ENCODE measurements around the gene PDLIM3.

The PDLIM3 gene

DNA sequence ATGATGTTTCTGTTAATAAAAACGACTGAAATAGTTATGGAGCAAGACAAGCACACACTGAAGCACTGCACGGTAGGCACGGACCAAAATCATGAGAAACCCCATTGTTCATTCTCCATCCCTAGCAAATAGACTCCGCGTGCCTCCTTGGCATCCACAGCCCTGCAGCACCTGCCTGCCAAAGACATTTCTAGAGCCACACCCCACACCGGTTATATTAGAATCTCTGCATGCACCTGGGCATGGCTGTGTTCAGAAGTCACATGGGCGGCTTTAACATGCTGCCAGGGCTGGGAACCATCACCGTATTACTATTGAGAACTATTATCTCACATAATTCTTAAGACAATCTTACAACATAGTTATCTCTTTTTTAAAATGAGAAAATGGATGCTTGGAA is 5.9 kb downstream of the PDLIM3 start:
- H2AFZ ChIP-seq (ENCODE audit: low read length) = no peak overlapping the region
- peaks cover 0 to 2% of the 10 kb centered on the region in 2 donors for H3K4me1 ChIP-seq (ENCODE audit: control insufficient read depth in 2 of 2, insufficient read depth in 1 of 2, low read depth in 1 of 2, low read length in 2 of 2)
- H3K4me3 ChIP-seq (ENCODE audit: low read length in 2 of 2) = no peak overlapping the region
- H3K18ac ChIP-seq (ENCODE audit: low read length) = no peak overlapping the region
- H3K79me1 ChIP-seq (ENCODE audit: low read depth, low read length) = no peaks in the 10 kb centered on the region
- no peak overlapping the region for H3K4ac ChIP-seq (ENCODE audit: low read length)
- H4K8ac ChIP-seq (ENCODE audit: low read depth, low read length) = no peak overlapping the region
- H2BK5ac ChIP-seq (ENCODE audit: low read length) = no peak overlapping the region
- no peak overlapping the region for H2BK120ac ChIP-seq (ENCODE audit: low read depth, low read length)
- no peak overlapping the region for H2BK15ac ChIP-seq (ENCODE audit: low read length)
- no peak overlapping the region for H3K9ac ChIP-seq (ENCODE audit: low read depth, low read length, poor library complexity)
- no peak overlapping the region for H2AK5ac ChIP-seq (ENCODE audit: low read depth, low read length)
- H3K27me3 ChIP-seq (ENCODE audit: control insufficient read depth in 3 of 3, insufficient read depth in 3 of 3, low read depth in 1 of 3, low read length in 3 of 3) = peaks cover 0 to 77% (median 0%) of the 10 kb centered on the region in 3 experiments
- no peak overlapping the region for H3K14ac ChIP-seq (ENCODE audit: low read length)
- no peak overlapping the region for H4K91ac ChIP-seq (ENCODE audit: low read depth, low read length, poor library complexity)
- no peak overlapping the region for H3K4me2 ChIP-seq (ENCODE audit: insufficient read depth, low read length, poor library complexity, severe bottlenecking)
- H3K23ac ChIP-seq (ENCODE audit: low read depth, low read length, poor library complexity) = no peak overlapping the region
- H3K36me3 ChIP-seq (replicated peaks in 1 of 2; ENCODE audit: control insufficient read depth in 2 of 2, insufficient read depth in 2 of 2, low read length in 2 of 2) = no peaks in the 10 kb centered on the region
- no peak overlapping the region for H3K27ac ChIP-seq (replicated peaks; ENCODE audit: low read length)
- no CpG with 5 or more reads among the region's 8 CpGs for WGBS, 2 donors (ENCODE audit: extremely low coverage in 2 of 2, insufficient read length in 2 of 2, insufficient replicate concordance in 1 of 2)
- DNase-seq (ENCODE audit: low spot score) = no peak
- peaks cover 0 to 3% of the 10 kb centered on the region in 2 donors for H3K9me3 ChIP-seq (replicated peaks in 1 of 2; ENCODE audit: control insufficient read depth in 2 of 2, insufficient read depth in 1 of 2, low read depth in 1 of 2, low read length in 2 of 2)
- no peak overlapping the region for H2BK12ac ChIP-seq (ENCODE audit: low read length)

DNA sequence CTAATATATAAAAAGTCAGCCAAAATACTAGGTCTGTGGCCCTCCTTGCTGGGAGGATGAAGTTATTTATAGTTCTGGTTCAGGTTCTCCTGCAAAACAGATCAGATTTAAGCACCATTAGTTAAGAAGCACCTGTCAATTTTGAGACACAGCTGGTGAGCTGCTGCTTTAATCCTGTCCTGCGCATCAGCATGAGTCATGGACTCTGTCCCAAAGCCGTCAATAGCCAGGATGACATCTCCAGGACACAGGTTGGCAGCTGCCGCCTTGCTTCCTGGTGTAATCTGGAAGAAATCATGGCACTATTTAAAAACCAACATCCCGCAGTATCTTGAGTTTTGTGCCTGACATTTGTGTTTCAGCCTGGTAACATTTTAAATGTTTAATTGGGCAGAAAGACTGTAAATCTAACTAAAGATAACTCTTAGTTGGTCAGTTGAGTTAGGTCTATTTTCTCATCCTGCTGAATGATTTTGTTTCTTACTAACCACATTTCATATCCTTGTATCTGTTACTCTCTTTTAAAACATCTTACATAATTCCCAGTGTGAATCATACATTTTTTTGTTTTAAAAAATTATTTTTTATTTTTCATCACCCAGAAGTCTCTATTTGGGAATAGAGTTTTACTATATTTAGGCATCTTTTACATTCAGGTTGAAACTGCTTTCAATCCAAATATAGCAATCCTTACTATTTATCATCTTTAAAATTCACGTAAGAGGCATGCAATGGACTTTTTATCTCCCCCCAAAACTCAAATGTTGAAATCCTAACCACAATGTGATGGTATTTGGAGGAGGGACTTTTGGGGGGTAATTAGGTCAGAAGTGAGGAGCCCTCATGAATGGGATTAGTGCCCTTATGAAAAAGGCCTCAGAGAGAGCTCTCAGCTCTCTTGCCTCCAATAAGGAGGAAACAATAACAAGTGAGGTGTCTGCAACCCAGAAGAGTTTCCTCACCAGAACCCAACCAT is 10.1 kb downstream of the PDLIM3 start:
- Histone ChIP-seq H3K4me3 (ENCODE audit: low read length in 2 of 2) (no peak overlapping the region), H3K4me1 (ENCODE audit: control insufficient read depth in 2 of 2, insufficient read depth in 1 of 2, low read depth in 1 of 2, low read length in 2 of 2) (no peaks in the 10 kb centered on the region), H4K8ac (ENCODE audit: low read depth, low read length) (no peak overlapping the region), H3K27ac (replicated peaks; ENCODE audit: low read length) (no peak overlapping the region), H3K9me3 (replicated peaks in 1 of 2; ENCODE audit: control insufficient read depth in 2 of 2, insufficient read depth in 1 of 2, low read depth in 1 of 2, low read length in 2 of 2) (peaks cover 0 to 3% of the 10 kb centered on the region in 2 donors), H2BK12ac (ENCODE audit: low read length) (no peak overlapping the region), H3K36me3 (replicated peaks in 1 of 2; ENCODE audit: control insufficient read depth in 2 of 2, insufficient read depth in 2 of 2, low read length in 2 of 2) (no peaks in the 10 kb centered on the region), H3K4ac (ENCODE audit: low read length) (no peak overlapping the region), H2BK5ac (ENCODE audit: low read length) (no peak overlapping the region), H3K27me3 (ENCODE audit: control insufficient read depth in 3 of 3, insufficient read depth in 3 of 3, low read depth in 1 of 3, low read length in 3 of 3) (peaks cover 0 to 40% (median 0%) of the 10 kb centered on the region in 3 experiments), H2BK15ac (ENCODE audit: low read length) (no peak overlapping the region), H3K23ac (ENCODE audit: low read depth, low read length, poor library complexity) (no peak overlapping the region), H2AFZ (ENCODE audit: low read length) (no peak overlapping the region), H3K18ac (ENCODE audit: low read length) (no peak overlapping the region), H2AK5ac (ENCODE audit: low read depth, low read length) (no peak overlapping the region), H4K91ac (ENCODE audit: low read depth, low read length, poor library complexity) (no peak overlapping the region), H3K14ac (ENCODE audit: low read length) (no peak overlapping the region), H3K4me2 (ENCODE audit: insufficient read depth, low read length, poor library complexity, severe bottlenecking) (no peak overlapping the region), H2BK120ac (ENCODE audit: low read depth, low read length) (no peak overlapping the region), H3K79me1 (ENCODE audit: low read depth, low read length) (no peaks in the 10 kb centered on the region), H3K9ac (ENCODE audit: low read depth, low read length, poor library complexity) (no peak overlapping the region)
- no CpG with 5 or more reads among the region's 5 CpGs for WGBS, 2 donors (ENCODE audit: extremely low coverage in 2 of 2, insufficient read length in 2 of 2, insufficient replicate concordance in 1 of 2)
- DNase-seq (ENCODE audit: low spot score) = no peak

- H3K23ac ChIP-seq (ENCODE audit: low read depth, low read length, poor library complexity) = no peak overlapping the region
- no peaks in the 10 kb centered on the region for H3K36me3 ChIP-seq (replicated peaks in 1 of 2; ENCODE audit: control insufficient read depth in 2 of 2, insufficient read depth in 2 of 2, low read length in 2 of 2)
- no peak for DNase-seq (ENCODE audit: low spot score)
Observed at GRCh38 chr4:185523862-185524261, 11.4 kb downstream of the PDLIM3 start.

DNA sequence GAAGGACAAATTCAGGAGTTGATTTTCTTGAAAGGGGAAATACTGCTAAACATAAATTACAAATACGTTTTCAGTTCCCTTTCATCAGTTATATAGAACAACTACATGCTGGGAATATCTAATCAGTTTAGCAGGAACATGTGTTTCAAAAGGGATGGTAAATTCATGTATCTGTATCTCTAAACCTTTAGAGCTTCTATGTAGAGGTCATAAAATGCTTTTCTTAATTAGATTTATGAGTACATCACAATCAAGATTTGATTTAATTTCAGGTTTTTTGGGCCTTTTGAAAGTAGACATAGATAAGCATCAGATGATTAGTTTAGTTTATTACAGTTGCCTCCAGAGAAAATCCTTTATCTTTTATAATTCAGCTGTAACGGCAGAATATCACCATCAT is 12.9 kb downstream of the PDLIM3 start:
- no peak overlapping the region for H4K91ac ChIP-seq (ENCODE audit: low read depth, low read length, poor library complexity)
- DNase-seq (ENCODE audit: low spot score) = no peak
- no peak overlapping the region for H3K4me3 ChIP-seq (ENCODE audit: low read length in 2 of 2)
- no peak overlapping the region for H3K23ac ChIP-seq (ENCODE audit: low read depth, low read length, poor library complexity)
- H3K36me3 ChIP-seq (replicated peaks in 1 of 2; ENCODE audit: control insufficient read depth in 2 of 2, insufficient read depth in 2 of 2, low read length in 2 of 2) = no peaks in the 10 kb centered on the region
- no peak overlapping the region for H3K9ac ChIP-seq (ENCODE audit: low read depth, low read length, poor library complexity)
- peaks cover 0 to 3% of the 10 kb centered on the region in 2 donors for H3K9me3 ChIP-seq (replicated peaks in 1 of 2; ENCODE audit: control insufficient read depth in 2 of 2, insufficient read depth in 1 of 2, low read depth in 1 of 2, low read length in 2 of 2)
- peaks cover 0 to 19% (median 0%) of the 10 kb centered on the region in 3 experiments for H3K27me3 ChIP-seq (ENCODE audit: control insufficient read depth in 3 of 3, insufficient read depth in 3 of 3, low read depth in 1 of 3, low read length in 3 of 3)
- no CpG with 5 or more reads among the region's 2 CpGs for WGBS, 2 donors (ENCODE audit: extremely low coverage in 2 of 2, insufficient read length in 2 of 2, insufficient replicate concordance in 1 of 2)
- H3K27ac ChIP-seq (replicated peaks; ENCODE audit: low read length) = no peak overlapping the region
- H2BK5ac ChIP-seq (ENCODE audit: low read length) = no peak overlapping the region
- H2BK15ac ChIP-seq (ENCODE audit: low read length) = no peak overlapping the region
- H3K4me1 ChIP-seq (ENCODE audit: control insufficient read depth in 2 of 2, insufficient read depth in 1 of 2, low read depth in 1 of 2, low read length in 2 of 2) = no peaks in the 10 kb centered on the region
- H3K4ac ChIP-seq (ENCODE audit: low read length) = no peak overlapping the region
- H3K79me1 ChIP-seq (ENCODE audit: low read depth, low read length) = no peaks in the 10 kb centered on the region
- no peak overlapping the region for H2BK12ac ChIP-seq (ENCODE audit: low read length)
- no peak overlapping the region for H3K14ac ChIP-seq (ENCODE audit: low read length)
- no peak overlapping the region for H2AFZ ChIP-seq (ENCODE audit: low read length)
- no peak overlapping the region for H4K8ac ChIP-seq (ENCODE audit: low read depth, low read length)
- H3K18ac ChIP-seq (ENCODE audit: low read length) = no peak overlapping the region
- no peak overlapping the region for H3K4me2 ChIP-seq (ENCODE audit: insufficient read depth, low read length, poor library complexity, severe bottlenecking)
- H2BK120ac ChIP-seq (ENCODE audit: low read depth, low read length) = no peak overlapping the region
- no peak overlapping the region for H2AK5ac ChIP-seq (ENCODE audit: low read depth, low read length)

More at GRCh38 chr4:185523862-185524261, 11.4 kb downstream of the PDLIM3 start:
- Histone ChIP-seq H2BK15ac (ENCODE audit: low read length) (no peak overlapping the region), H3K9me3 (replicated peaks in 1 of 2; ENCODE audit: control insufficient read depth in 2 of 2, insufficient read depth in 1 of 2, low read depth in 1 of 2, low read length in 2 of 2) (peaks cover 0 to 3% of the 10 kb centered on the region in 2 donors), H2BK12ac (ENCODE audit: low read length) (no peak overlapping the region), H3K4ac (ENCODE audit: low read length) (peak overlapping the region; percentile 66), H2AFZ (ENCODE audit: low read length) (no peak overlapping the region), H3K4me1 (ENCODE audit: control insufficient read depth in 2 of 2, insufficient read depth in 1 of 2, low read depth in 1 of 2, low read length in 2 of 2) (no peaks in the 10 kb centered on the region), H2BK5ac (ENCODE audit: low read length) (no peak overlapping the region), H4K91ac (ENCODE audit: low read depth, low read length, poor library complexity) (no peak overlapping the region), H2AK5ac (ENCODE audit: low read depth, low read length) (no peak overlapping the region), H3K9ac (ENCODE audit: low read depth, low read length, poor library complexity) (no peak overlapping the region), H2BK120ac (ENCODE audit: low read depth, low read length) (no peak overlapping the region), H3K4me2 (ENCODE audit: insufficient read depth, low read length, poor library complexity, severe bottlenecking) (no peak overlapping the region), H3K79me1 (ENCODE audit: low read depth, low read length) (no peaks in the 10 kb centered on the region), H3K27ac (replicated peaks; ENCODE audit: low read length) (no peak overlapping the region), H3K18ac (ENCODE audit: low read length) (no peak overlapping the region), H3K4me3 (ENCODE audit: low read length in 2 of 2) (no peak overlapping the region), H4K8ac (ENCODE audit: low read depth, low read length) (no peak overlapping the region), H3K14ac (ENCODE audit: low read length) (no peak overlapping the region), H3K27me3 (ENCODE audit: control insufficient read depth in 3 of 3, insufficient read depth in 3 of 3, low read depth in 1 of 3, low read length in 3 of 3) (peaks cover 0 to 29% (median 0%) of the 10 kb centered on the region in 3 experiments)
- WGBS, 2 donors (ENCODE audit: extremely low coverage in 2 of 2, insufficient read length in 2 of 2, insufficient replicate concordance in 1 of 2) = no CpG with 5 or more reads among the region's 7 CpGs
